AG20443 (cell line): Measurements from ENCODE around the gene ARHGAP42.

ENCODE experiments used
- DNase-seq: peaks from one replicate; pipeline ENCODE4 v3.0.0; 2012; ENCODE audit warnings: low spot score, mixed read lengths

The ARHGAP42 gene

GRCh38 chr11:100833276-100833675 lies 146.2 kb downstream of the ARHGAP42 start:
- DNase-seq, result no peak

- no peak for DNase-seq
Measured at GRCh38 chr11:100835854-100836253, 148.8 kb downstream of the ARHGAP42 start.

GRCh38 chr11:100837311-100837710 lies 150.2 kb downstream of the ARHGAP42 start:
- no peak for DNase-seq

GRCh38 chr11:100841711-100842407 lies 154.8 kb downstream of the ARHGAP42 start:
- no peak for DNase-seq

DNA sequence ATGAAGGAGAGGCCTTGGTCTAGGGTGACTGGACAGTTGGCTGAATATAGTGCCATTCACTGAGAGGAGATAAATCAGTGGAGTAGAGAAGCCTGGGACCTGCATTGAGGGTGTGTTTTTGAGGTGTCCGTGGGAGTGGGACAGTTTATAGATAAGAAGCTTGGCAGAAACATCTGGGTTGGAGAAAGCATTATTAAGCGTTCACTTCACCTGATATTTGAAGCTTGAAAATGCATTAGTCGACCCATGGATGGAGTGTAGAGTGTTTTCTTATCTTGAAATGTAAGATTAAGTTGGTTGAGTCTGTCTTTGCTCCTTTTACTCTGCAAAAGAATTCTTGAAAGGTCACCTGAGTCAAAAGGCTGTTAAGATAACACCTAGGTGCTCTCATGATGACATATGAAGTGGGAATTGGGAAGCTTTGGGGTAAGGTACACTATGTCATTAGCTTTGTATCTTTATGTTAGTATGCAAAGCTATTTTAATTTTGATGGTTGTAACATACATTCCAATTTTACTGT lies 160.7 kb downstream of the ARHGAP42 start:
- no peak for DNase-seq

DNA sequence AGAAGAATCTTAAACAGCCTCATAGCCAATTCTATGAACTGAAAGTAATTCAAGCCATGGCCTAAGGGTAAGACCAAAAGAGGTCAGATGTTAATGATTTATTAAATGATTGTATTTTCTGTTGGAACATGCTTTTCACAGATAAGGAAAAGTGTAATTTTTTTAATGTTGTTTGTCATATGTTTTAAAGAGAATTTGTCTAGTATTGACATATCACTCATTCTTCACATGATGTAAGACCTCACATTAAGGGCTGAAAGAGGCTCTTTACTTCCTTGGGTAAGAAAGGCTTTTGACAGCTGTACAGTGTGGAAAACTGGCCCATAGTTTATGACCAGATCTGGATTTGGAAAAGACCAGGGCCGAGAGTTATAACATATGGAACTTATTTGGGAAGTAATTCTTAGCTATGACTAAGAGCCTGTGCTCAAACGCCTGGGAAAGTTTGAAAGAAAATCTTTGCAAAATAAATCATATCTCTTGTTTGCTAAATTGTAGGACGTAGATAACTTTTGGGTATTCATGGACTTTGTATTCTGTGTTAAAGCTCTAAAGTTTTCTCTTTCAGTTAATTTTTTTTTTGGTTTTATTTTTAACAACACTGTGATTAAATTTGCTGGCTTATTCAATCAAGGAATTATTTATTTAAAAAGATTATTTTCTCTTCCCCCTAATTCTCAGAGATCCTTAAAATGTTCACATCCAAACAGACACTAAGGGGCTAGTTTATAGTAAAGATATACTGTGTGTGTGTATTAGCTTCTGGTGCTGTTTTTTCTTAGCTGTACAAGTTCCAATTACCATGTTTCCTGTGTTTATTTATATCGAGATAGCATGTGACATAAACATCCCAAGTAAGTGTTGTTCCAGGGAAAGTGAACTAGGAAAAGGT lies 162.2 kb downstream of the ARHGAP42 start:
- DNase-seq, result peak; percentile 77

DNA sequence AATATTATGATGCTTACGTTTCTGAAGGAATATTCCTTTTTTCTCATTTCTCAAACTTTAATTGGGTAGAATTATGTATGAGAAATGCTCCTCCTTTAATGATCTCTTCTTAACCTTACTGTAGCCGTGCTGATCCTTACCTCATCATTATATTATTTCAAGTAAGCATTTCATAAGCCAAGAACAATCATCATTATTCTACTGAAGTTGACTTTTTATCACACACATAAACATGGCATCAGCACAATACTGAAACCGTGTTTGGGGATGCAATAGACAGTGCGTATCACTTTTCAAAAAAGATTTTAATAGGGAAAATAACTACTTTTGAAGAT lies 162.8 kb downstream of the ARHGAP42 start:
- DNase-seq, result no peak

DNA sequence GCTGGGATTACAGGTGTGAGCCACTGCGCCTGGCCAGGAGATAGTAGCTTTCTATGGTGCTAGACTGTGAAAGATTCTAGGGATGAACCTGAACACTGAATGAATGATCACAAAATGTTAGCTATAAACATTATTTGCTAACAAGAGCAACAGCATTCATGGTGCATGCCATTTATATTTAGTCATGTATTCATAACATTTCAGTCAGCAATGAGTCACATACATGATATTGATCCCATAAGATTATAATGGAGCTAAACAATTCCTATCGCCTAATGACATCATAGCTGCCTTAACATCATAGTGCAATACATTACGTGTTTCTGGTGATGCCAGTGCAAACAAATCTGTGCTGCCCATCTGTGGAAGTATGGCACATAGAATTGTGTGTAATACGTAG lies 164.1 kb downstream of the ARHGAP42 start:
- no peak for DNase-seq

DNA sequence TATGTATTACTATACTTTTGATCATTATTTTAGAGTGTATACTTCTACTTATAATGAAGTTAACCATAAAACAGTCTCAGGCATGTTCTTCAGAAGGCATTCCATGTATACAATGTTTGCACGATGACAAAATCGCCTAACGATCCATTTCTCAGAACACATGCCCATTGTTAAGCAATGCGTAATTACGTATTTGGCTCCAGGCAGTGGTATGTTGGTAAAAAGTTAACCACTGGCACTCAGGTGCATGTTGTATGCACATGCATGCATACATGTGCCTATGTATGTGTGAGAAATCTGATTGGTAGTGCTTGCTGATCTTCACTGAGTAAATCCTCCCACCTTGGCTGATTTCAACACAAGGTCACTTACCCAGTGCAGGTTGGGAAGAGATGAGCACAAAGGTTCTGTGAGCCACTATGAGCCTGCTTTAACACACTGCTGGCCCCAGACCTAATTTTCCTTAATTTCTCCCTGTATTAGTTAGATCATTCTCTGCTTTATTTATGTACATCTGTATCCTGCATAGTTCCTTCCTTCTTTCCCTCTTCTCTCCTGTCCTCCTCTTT lies 164.6 kb downstream of the ARHGAP42 start:
- no peak for DNase-seq

- peak; percentile 21 for DNase-seq
Measured at GRCh38 chr11:100855466-100856067, 168.5 kb downstream of the ARHGAP42 start.

- no peak for DNase-seq
Measured at GRCh38 chr11:100857236-100858005, 170.3 kb downstream of the ARHGAP42 start.

- DNase-seq, result no peak
Measured at GRCh38 chr11:100860318-100861155, 173.4 kb downstream of the ARHGAP42 start.

GRCh38 chr11:100861212-100861611 lies 174.1 kb downstream of the ARHGAP42 start:
- no peak for DNase-seq

- DNase-seq, result peak; percentile 74
Measured at GRCh38 chr11:100863080-100863581, 176.0 kb downstream of the ARHGAP42 start.

DNA sequence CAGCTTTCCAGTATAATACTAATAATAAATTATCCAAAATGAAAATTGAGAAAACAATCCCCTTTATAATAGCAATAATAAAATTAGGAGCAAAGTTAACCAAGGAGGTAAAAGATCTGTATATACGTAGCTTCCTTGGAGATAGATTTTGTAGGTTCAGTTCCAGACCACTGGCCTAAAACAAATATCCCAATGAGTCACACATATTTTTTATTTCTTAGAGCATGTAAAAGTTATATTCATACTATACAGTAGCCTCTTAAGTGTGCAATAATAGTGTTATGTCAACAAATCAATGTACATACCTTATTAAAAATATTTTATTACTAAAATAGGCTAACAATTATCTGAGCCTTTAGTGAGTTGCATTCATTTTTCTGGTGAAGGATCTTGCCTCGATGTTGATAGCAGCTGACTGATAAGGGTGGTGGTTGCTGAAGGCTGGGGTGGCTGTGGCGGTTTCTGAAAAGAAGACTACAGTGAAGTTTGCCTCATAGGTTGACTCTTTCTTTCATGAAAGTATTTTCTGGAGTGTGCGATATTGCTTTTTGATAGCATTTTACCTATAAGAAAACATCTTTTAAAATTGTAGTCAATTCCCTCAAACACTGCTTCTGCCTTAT lies 178.5 kb downstream of the ARHGAP42 start:
- no peak for DNase-seq

DNA sequence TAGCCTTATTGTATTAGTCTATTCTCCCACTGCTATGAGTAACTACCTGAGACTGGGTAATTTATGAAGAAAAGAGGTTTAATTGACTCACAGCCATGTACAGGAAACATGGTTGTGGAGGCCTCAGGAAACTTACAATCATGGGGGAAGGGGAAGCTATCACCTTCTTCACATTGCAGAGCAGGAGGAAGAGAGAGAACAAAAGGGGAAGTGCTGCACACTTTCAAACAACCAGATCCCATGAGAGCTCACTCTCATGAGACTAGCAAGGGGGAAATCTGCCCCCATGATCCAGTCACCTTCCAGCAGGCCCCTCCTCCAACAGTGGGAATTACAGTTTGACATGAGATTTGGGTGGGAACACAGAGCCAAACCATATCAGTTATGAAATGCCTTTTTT lies 179.4 kb downstream of the ARHGAP42 start:
- no peak for DNase-seq

- DNase-seq, result no peak
Measured at GRCh38 chr11:100867606-100868005, 180.5 kb downstream of the ARHGAP42 start.

DNA sequence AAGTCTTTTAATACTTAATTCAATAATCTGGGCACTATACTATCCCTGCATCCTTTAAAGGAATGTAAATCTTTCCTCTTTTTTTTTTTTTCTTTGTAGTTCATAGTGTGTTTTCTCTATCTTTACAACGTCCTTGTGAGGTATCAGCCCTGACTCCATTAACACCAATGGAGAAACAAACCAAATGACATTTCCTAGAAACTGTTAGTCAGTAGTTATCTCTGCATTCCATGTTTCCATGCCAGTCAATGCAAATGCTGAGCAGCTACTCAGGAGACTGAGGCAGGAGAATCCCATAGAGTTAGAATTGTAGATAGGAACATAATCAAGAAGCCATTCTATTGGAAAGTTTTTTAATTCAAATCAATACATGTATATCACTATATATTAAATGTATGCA lies 182.2 kb downstream of the ARHGAP42 start:
- no peak for DNase-seq

GRCh38 chr11:100870138-100870537 lies 183.1 kb downstream of the ARHGAP42 start:
- DNase-seq, result no peak
